Astrocyte (in vitro differentiated cells and primary cell): ENCODE data around the gene PRKAR2A. TPM values are rescaled to one million over a fixed set of nuclear protein-coding genes. Genes with fewer than 3 reads are reported as not detected.
A peak's percentile ranks its signal among the peaks of the same experiment; 100 is the strongest.

Experiments
- DNase-seq: peaks from one replicate; pipeline ENCODE4 v3.0.0-alpha.2; 2010; ENCODE audit warnings: low read depth
- FAIRE-seq: peaks from 2 replicates; lab custom pipeline; 2011; peaks lifted over from hg19 to GRCh38; lab: Jason Lieb, UNC
- H2AFZ ChIP-seq: 2 replicates; pipeline ENCODE4 v1.6.0; 2012; ENCODE audit warnings: low read depth, low read length, inconsistent platforms
- H3K27ac ChIP-seq: 2 replicates; pipeline ENCODE4 v1.5.1; 2011; ENCODE audit warnings: low read depth, low read length, inconsistent platforms
- H3K27me3 ChIP-seq: 2 replicates; pipeline ENCODE4 v1.6.0; 2011; ENCODE audit warnings: low read length, inconsistent platforms; ENCODE audit not compliant: insufficient read depth
- H3K36me3 ChIP-seq: 2 replicates; pipeline ENCODE4 v1.5.1; 2011; ENCODE audit warnings: low read length, inconsistent platforms; ENCODE audit not compliant: insufficient read depth
- H3K4me1 ChIP-seq: 2 replicates; pipeline ENCODE4 v1.5.1; 2011; ENCODE audit warnings: low read length, inconsistent platforms; ENCODE audit not compliant: insufficient read depth
- H3K4me2 ChIP-seq: 2 replicates; pipeline ENCODE4 v1.6.0; 2012; ENCODE audit warnings: low read length, inconsistent platforms
- H3K4me3 ChIP-seq: 2 replicates; pipeline ENCODE4 v1.5.1; 2011; ENCODE audit warnings: low read depth, mild to moderate bottlenecking, low read length, inconsistent platforms; ENCODE audit not compliant: insufficient read depth
- H3K79me2 ChIP-seq: 2 replicates; pipeline ENCODE4 v1.6.0; 2012; ENCODE audit warnings: mild to moderate bottlenecking, low read length, inconsistent platforms; ENCODE audit not compliant: insufficient read depth
- H3K9ac ChIP-seq: 2 replicates; pipeline ENCODE4 v1.6.0; 2012; ENCODE audit warnings: mild to moderate bottlenecking, low read length, inconsistent platforms
- H3K9me3 ChIP-seq: 2 replicates; pipeline ENCODE4 v1.5.1; 2012; ENCODE audit warnings: low read depth, mild to moderate bottlenecking, low read length, inconsistent platforms; ENCODE audit not compliant: insufficient read depth
- H4K20me1 ChIP-seq: 2 replicates; pipeline ENCODE4 v1.6.0; 2012; ENCODE audit warnings: low read length, inconsistent platforms; ENCODE audit not compliant: insufficient read depth
- H3K27ac Mint-ChIP-seq: one replicate; pipeline ENCODE4 v1.8.0; 2021; ENCODE audit warnings: mild to moderate bottlenecking, mixed read lengths; ENCODE audit not compliant: unreplicated experiment
- H3K27me3 Mint-ChIP-seq: one replicate; pipeline ENCODE4 v1.8.0; 2021; ENCODE audit warnings: low read depth, mixed read lengths; ENCODE audit not compliant: unreplicated experiment
- H3K36me3 Mint-ChIP-seq: one replicate; pipeline ENCODE4 v1.8.0; 2021; ENCODE audit warnings: low read depth, mixed read lengths; ENCODE audit not compliant: unreplicated experiment
- H3K4me1 Mint-ChIP-seq: one replicate; pipeline ENCODE4 v1.8.0; 2021; ENCODE audit warnings: low read depth, mixed read lengths; ENCODE audit not compliant: unreplicated experiment
- H3K4me3 Mint-ChIP-seq: one replicate; pipeline ENCODE4 v1.8.0; 2021; ENCODE audit warnings: mild to moderate bottlenecking, moderate library complexity, mixed read lengths; ENCODE audit not compliant: unreplicated experiment
- H3K9me3 Mint-ChIP-seq: one replicate; pipeline ENCODE4 v1.8.0; 2021; ENCODE audit warnings: mild to moderate bottlenecking, mixed read lengths; ENCODE audit not compliant: unreplicated experiment
- EZH2 ChIP-seq: IDR thresholded peaks from 2 replicates; pipeline ENCODE4 v1.6.1; 2012; ENCODE audit warnings: mild to moderate bottlenecking, low read length, inconsistent platforms; ENCODE audit not compliant: insufficient read depth
- total RNA-seq: library from RNA; stranded (reverse); gene quantifications from 2 replicates; pipeline ENCODE4 v1.2.1, GENCODE V29; 2021
- TF ChIP-seq, protein P1 (sequence below): IDR thresholded peaks from 2 replicates; pipeline ENCODE4 v1.5.1; 2011; ENCODE audit warnings: low read depth, mild to moderate bottlenecking, inconsistent platforms, low read length, moderate library complexity; ENCODE audit not compliant: insufficient read depth

The PRKAR2A gene
- total RNA-seq, 1 donor from 2014 or later = 52.5 TPM

GRCh38 chr3:48789665-48790064, 58.0 kb downstream of the PRKAR2A start:
- Histone ChIP-seq H3K4me2 (no peak overlapping the region), H3K9me3 (no peaks in the 10 kb centered on the region), H3K79me2 (no peaks in the 10 kb centered on the region), H3K36me3 (peaks cover 13% of the 10 kb centered on the region), H4K20me1 (peaks cover 5% of the 10 kb centered on the region), H3K9ac (no peak overlapping the region), H3K4me3 (no peak overlapping the region), H3K27me3 (no peaks in the 10 kb centered on the region), H3K4me1 (peaks cover 1% of the 10 kb centered on the region), H2AFZ (no peak overlapping the region), H3K27ac (no peak overlapping the region)
- peaks cover 4% of the 10 kb centered on the region for H3K36me3 Mint-ChIP-seq
- TF ChIP-seq, protein P1, sequence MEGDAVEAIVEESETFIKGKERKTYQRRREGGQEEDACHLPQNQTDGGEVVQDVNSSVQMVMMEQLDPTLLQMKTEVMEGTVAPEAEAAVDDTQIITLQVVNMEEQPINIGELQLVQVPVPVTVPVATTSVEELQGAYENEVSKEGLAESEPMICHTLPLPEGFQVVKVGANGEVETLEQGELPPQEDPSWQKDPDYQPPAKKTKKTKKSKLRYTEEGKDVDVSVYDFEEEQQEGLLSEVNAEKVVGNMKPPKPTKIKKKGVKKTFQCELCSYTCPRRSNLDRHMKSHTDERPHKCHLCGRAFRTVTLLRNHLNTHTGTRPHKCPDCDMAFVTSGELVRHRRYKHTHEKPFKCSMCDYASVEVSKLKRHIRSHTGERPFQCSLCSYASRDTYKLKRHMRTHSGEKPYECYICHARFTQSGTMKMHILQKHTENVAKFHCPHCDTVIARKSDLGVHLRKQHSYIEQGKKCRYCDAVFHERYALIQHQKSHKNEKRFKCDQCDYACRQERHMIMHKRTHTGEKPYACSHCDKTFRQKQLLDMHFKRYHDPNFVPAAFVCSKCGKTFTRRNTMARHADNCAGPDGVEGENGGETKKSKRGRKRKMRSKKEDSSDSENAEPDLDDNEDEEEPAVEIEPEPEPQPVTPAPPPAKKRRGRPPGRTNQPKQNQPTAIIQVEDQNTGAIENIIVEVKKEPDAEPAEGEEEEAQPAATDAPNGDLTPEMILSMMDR = no peak
- no peak for TF ChIP-seq EZH2
- DNase-seq (no peak), FAIRE-seq (no peak)
- no peaks in the 10 kb centered on the region for H3K9me3 Mint-ChIP-seq
- no peak overlapping the region for H3K27ac Mint-ChIP-seq
- H3K4me1 Mint-ChIP-seq = peaks cover 1% of the 10 kb centered on the region
- H3K4me3 Mint-ChIP-seq = no peak overlapping the region
- no peaks in the 10 kb centered on the region for H3K27me3 Mint-ChIP-seq

DNA sequence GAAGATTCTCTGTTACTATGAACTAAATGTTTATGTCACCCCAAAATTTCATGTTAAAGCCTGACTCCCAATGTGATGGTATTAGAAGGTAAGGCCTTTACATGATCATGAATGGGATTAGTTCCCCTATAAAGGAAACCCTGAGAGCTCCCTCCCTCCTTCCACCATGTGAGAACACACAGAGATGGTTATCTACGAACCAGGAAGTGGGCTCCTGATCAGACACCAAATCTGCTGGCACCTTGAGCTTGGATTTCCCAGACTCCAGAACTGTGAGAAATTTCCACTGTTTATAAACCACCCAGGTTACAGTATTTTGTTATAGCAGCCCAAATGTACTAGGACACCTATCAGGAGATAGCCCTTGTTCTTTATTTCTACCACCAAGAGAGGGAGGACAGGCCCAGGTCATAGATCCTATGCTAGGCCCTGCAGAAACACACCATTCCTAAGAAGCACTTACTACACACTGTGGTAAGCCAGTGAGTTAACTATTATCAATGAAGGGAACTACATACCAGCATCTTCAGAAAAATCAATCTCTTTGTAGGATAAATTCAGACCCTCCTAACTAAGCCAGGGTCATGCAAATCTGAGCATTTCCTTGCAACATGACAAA, 59.0 kb downstream of the PRKAR2A start:
- Histone ChIP-seq H3K27ac (no peak overlapping the region), H3K9me3 (no peaks in the 10 kb centered on the region), H3K4me1 (peaks cover 10% of the 10 kb centered on the region), H3K9ac (no peak overlapping the region), H3K36me3 (peaks cover 13% of the 10 kb centered on the region), H3K79me2 (no peaks in the 10 kb centered on the region), H2AFZ (no peak overlapping the region), H3K4me2 (no peak overlapping the region), H3K4me3 (no peak overlapping the region), H3K27me3 (no peaks in the 10 kb centered on the region), H4K20me1 (peaks cover 5% of the 10 kb centered on the region)
- Mint-ChIP-seq H3K36me3 (peaks cover 4% of the 10 kb centered on the region), H3K4me1 (peaks cover 8% of the 10 kb centered on the region), H3K27me3 (no peaks in the 10 kb centered on the region), H3K9me3 (no peaks in the 10 kb centered on the region), H3K27ac (no peak overlapping the region), H3K4me3 (no peak overlapping the region)
- FAIRE-seq (no peak), DNase-seq (no peak)
- TF ChIP-seq, protein P1 = no peak
- TF ChIP-seq EZH2 = no peak

DNA sequence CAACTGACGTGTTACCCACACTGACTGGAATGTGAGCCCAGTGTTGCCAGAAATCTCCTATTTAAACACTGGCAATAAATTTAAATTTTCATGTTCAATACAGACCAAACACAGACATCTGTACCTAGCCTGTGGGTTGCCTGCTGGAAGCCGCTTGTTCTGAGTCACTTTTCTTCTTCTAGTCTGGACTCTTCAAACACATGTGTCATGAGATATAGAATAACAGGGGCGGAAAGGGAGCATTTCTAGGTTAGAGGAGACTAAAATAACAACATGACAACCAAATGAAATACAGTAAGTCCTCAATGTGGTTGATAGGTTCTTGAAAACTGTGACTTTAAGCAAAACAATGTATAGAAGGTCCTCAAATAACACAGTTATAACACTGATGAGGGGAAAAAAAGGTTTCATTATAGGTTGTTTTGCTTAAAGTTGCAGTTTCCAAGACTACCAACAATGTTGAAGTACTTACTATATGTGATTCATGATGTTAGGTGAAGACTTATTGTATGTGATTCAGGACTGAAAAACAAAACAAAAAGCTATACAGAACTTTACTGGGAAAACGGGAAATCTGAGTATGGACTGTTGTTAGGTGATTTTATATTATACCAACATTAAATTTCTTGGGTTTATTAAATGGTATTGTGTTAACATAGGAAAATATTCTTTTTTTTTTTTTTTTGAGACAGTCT, 63.1 kb downstream of the PRKAR2A start:
- peak; percentile 86 for DNase-seq

More for the DNA sequence above, 63.1 kb downstream of the PRKAR2A start:
- Mint-ChIP-seq H3K4me3 (peak overlapping the region; percentile 11), H3K9me3 (no peaks in the 10 kb centered on the region), H3K36me3 (peaks cover 5% of the 10 kb centered on the region), H3K27me3 (no peaks in the 10 kb centered on the region), H3K4me1 (peaks cover 8% of the 10 kb centered on the region), H3K27ac (peak overlapping the region; percentile 29)
- H3K4me2 ChIP-seq = peak overlapping the region; percentile 38
- H3K4me3 ChIP-seq = no peak overlapping the region
- H4K20me1 ChIP-seq = peaks cover 5% of the 10 kb centered on the region
- peak overlapping the region; percentile 47 for H3K9ac ChIP-seq
- H3K27me3 ChIP-seq = no peaks in the 10 kb centered on the region
- TF ChIP-seq, protein P1 = no peak
- TF ChIP-seq EZH2 = no peak
- H3K79me2 ChIP-seq = no peaks in the 10 kb centered on the region
- peak; percentile 47 for FAIRE-seq
- H3K27ac ChIP-seq = peak overlapping the region; percentile 69
- H3K9me3 ChIP-seq = no peaks in the 10 kb centered on the region
- H2AFZ ChIP-seq = no peak overlapping the region
- peaks cover 10% of the 10 kb centered on the region for H3K36me3 ChIP-seq
- peaks cover 10% of the 10 kb centered on the region for H3K4me1 ChIP-seq
